Neural cell (in vitro differentiated cells): ENCODE measurements around the gene EFHD1. TPM values are rescaled to one million over a fixed set of nuclear protein-coding genes. Genes with fewer than 3 reads are reported as not detected.

Source experiments
- H2AFZ ChIP-seq: fragments of 200-600, 300-800 bp; sonication (generic), shearing (Covaris generic); 2 replicates; pipeline ENCODE4 v1.6.0; 2014; ENCODE audit warnings: low read depth, mild to moderate bottlenecking, antibody characterized with exemption, low read length, moderate library complexity
- H3F3A ChIP-seq: fragments of 200-600 bp; shearing (Covaris generic); 2 replicates; pipeline ENCODE4 v1.6.1; 2016; ENCODE audit warnings: mild to moderate bottlenecking, moderate library complexity, mixed read lengths, antibody characterized with exemption, low read length; ENCODE audit not compliant: insufficient read depth, poor library complexity, severe bottlenecking
- H3K27ac ChIP-seq: fragments of 200-600, 300-800 bp; sonication (generic), shearing (Covaris generic); 2 replicates; pipeline ENCODE4 v1.5.1; 2014; ENCODE audit warnings: mild to moderate bottlenecking, low read length, moderate library complexity
- H3K27me3 ChIP-seq: fragments of 300-800, 200-600 bp; sonication (generic), shearing (Covaris generic); 2 replicates; pipeline ENCODE4 v1.6.0; 2014; ENCODE audit warnings: mild to moderate bottlenecking, low read depth, low read length, moderate library complexity; ENCODE audit not compliant: insufficient read depth
- H3K36me3 ChIP-seq: fragments of 300-800, 200-600 bp; sonication (generic), shearing (Covaris generic); 2 replicates; pipeline ENCODE4 v1.5.1; 2014; ENCODE audit warnings: mild to moderate bottlenecking, antibody characterized with exemption, low read length, moderate library complexity; ENCODE audit not compliant: insufficient read depth
- H3K4me2 ChIP-seq: fragments of 300-800, 200-600 bp; sonication (generic), shearing (Covaris generic); 2 replicates; pipeline ENCODE4 v1.6.0; 2014; ENCODE audit warnings: mild to moderate bottlenecking, low read length
- H3K4me3 ChIP-seq: fragments of 300-800, 200-600 bp; sonication (generic), shearing (Covaris generic); 2 replicates; pipeline ENCODE4 v1.5.1; 2014; ENCODE audit warnings: mild to moderate bottlenecking, low read length, moderate library complexity
- H3K79me2 ChIP-seq: fragments of 200-600 bp; shearing (Covaris generic); replicated peaks from 2 replicates; pipeline ENCODE4 v1.6.0; 2014; ENCODE audit warnings: mild to moderate bottlenecking, low read length, moderate library complexity; ENCODE audit not compliant: insufficient read depth
- H3K9ac ChIP-seq: fragments of 300-800, 200-600 bp; sonication (generic), shearing (Covaris generic); 2 replicates; pipeline ENCODE4 v1.6.1; 2016; ENCODE audit warnings: mild to moderate bottlenecking, low read length, mixed read lengths
- H3K9me2 ChIP-seq: fragments of 200-600 bp; shearing (Covaris generic); 2 replicates; pipeline ENCODE4 v1.6.1; 2016; ENCODE audit warnings: mild to moderate bottlenecking, low read length, mixed read lengths; ENCODE audit not compliant: insufficient read depth
- H3K9me3 ChIP-seq: fragments of 200-600, 300-800 bp; sonication (generic), shearing (Covaris generic); 2 replicates; pipeline ENCODE4 v1.6.1; 2016; ENCODE audit warnings: mild to moderate bottlenecking, mixed run types, low read length, moderate library complexity, mixed read lengths
- H4K20me1 ChIP-seq: fragments of 200-600 bp; shearing (Covaris generic); 2 replicates; pipeline ENCODE4 v1.6.1; 2016; ENCODE audit warnings: mild to moderate bottlenecking, mixed run types; ENCODE audit not compliant: insufficient read depth
- EP300 ChIP-seq: fragments of 450-650 bp; conservative IDR thresholded peaks from 2 replicates; pipeline ENCODE4 v1.6.1; 2014; ENCODE audit warnings: antibody characterized with exemption, mild to moderate bottlenecking, moderate library complexity; ENCODE audit not compliant: poor library complexity, severe bottlenecking
- EZH2 ChIP-seq: fragments of 200-600, 300-800 bp; shearing (Covaris generic), sonication (generic); IDR thresholded peaks from 2 replicates; pipeline ENCODE4 v1.6.1; 2014; ENCODE audit warnings: antibody characterized with exemption, low read length, borderline replicate concordance, mild to moderate bottlenecking; ENCODE audit not compliant: insufficient read depth, poor library complexity, severe bottlenecking
- MXI1 ChIP-seq: fragments of 450-650 bp; conservative IDR thresholded peaks from 2 replicates; pipeline ENCODE4 v1.6.1; 2014; ENCODE audit warnings: antibody characterized with exemption, mild to moderate bottlenecking; ENCODE audit not compliant: poor library complexity, severe bottlenecking
- POLR2AphosphoS5 ChIP-seq: IDR thresholded peaks from 2 replicates; pipeline ENCODE4 v1.6.1; 2012
- RAD21 ChIP-seq: fragments of 450-650 bp; conservative IDR thresholded peaks from 2 replicates; pipeline ENCODE4 v1.6.1; 2014; ENCODE audit warnings: antibody characterized with exemption, mild to moderate bottlenecking, moderate library complexity
- SMC3 ChIP-seq: fragments of 450-650 bp; conservative IDR thresholded peaks from 2 replicates; pipeline ENCODE4 v1.6.1; 2014; ENCODE audit warnings: antibody characterized with exemption, mild to moderate bottlenecking, moderate library complexity; ENCODE audit not compliant: poor library complexity
- TAF1 ChIP-seq: IDR thresholded peaks from 2 replicates; pipeline ENCODE4 v1.6.1; 2012; ENCODE audit warnings: low read depth
- polyA plus RNA-seq: library from polyadenylated mRNA; depleted of rRNA; stranded (reverse); fragments of >200 nt; gene quantifications from 2 replicates; pipeline ENCODE4 v1.2.3, GENCODE V29; 2014
- TF ChIP-seq, protein P1 (sequence below): IDR thresholded peaks from 2 replicates; pipeline ENCODE4 v1.6.1; 2012; ENCODE audit warnings: borderline replicate concordance
- TF ChIP-seq, protein P2 (sequence below): fragments of 450-650 bp; IDR thresholded peaks from 2 replicates; pipeline ENCODE4 v1.5.1; 2014; ENCODE audit warnings: antibody characterized with exemption, mild to moderate bottlenecking, moderate library complexity; ENCODE audit not compliant: poor library complexity, severe bottlenecking

Gene EFHD1
- polyA plus RNA-seq, 1 donor from 2014 or later, result not detected

DNA sequence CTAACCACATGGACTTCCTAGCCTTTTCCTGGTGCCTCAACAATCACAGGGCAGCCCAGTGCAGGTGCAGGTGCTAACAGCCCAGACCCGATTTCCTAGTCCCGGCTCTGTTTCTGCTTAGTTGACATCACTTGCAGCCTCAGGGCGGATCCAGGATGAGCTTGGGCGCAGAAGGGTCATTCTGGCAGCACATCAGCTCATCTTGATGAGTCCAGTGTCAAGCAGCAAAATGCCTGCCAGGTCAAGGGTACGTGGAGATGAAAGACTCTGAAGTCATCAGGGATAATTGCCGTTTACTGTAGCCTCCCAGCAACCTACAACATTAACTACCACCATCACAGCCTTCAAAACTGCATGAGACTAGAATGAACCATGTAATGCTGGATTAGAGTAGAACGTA lies 39.4 kb upstream of the EFHD1 start:
- no peak overlapping the region for H3K27ac ChIP-seq
- no peak for TF ChIP-seq RAD21
- TF ChIP-seq POLR2AphosphoS5, result no peak
- no peak for TF ChIP-seq EP300
- TF ChIP-seq, protein P1, sequence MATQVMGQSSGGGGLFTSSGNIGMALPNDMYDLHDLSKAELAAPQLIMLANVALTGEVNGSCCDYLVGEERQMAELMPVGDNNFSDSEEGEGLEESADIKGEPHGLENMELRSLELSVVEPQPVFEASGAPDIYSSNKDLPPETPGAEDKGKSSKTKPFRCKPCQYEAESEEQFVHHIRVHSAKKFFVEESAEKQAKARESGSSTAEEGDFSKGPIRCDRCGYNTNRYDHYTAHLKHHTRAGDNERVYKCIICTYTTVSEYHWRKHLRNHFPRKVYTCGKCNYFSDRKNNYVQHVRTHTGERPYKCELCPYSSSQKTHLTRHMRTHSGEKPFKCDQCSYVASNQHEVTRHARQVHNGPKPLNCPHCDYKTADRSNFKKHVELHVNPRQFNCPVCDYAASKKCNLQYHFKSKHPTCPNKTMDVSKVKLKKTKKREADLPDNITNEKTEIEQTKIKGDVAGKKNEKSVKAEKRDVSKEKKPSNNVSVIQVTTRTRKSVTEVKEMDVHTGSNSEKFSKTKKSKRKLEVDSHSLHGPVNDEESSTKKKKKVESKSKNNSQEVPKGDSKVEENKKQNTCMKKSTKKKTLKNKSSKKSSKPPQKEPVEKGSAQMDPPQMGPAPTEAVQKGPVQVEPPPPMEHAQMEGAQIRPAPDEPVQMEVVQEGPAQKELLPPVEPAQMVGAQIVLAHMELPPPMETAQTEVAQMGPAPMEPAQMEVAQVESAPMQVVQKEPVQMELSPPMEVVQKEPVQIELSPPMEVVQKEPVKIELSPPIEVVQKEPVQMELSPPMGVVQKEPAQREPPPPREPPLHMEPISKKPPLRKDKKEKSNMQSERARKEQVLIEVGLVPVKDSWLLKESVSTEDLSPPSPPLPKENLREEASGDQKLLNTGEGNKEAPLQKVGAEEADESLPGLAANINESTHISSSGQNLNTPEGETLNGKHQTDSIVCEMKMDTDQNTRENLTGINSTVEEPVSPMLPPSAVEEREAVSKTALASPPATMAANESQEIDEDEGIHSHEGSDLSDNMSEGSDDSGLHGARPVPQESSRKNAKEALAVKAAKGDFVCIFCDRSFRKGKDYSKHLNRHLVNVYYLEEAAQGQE, result no peak
- no peaks in the 10 kb centered on the region for H3K36me3 ChIP-seq
- no peaks in the 10 kb centered on the region for H3K9me3 ChIP-seq
- H3K9ac ChIP-seq, result no peak overlapping the region
- no peak overlapping the region for H2AFZ ChIP-seq
- no peaks in the 10 kb centered on the region for H3K27me3 ChIP-seq
- H3K79me2 ChIP-seq, result no peaks in the 10 kb centered on the region
- H4K20me1 ChIP-seq, result no peaks in the 10 kb centered on the region
- H3K4me2 ChIP-seq, result no peak overlapping the region
- H3F3A ChIP-seq, result no peaks in the 10 kb centered on the region
- H3K9me2 ChIP-seq, result no peaks in the 10 kb centered on the region
- no peak overlapping the region for H3K4me3 ChIP-seq

DNA sequence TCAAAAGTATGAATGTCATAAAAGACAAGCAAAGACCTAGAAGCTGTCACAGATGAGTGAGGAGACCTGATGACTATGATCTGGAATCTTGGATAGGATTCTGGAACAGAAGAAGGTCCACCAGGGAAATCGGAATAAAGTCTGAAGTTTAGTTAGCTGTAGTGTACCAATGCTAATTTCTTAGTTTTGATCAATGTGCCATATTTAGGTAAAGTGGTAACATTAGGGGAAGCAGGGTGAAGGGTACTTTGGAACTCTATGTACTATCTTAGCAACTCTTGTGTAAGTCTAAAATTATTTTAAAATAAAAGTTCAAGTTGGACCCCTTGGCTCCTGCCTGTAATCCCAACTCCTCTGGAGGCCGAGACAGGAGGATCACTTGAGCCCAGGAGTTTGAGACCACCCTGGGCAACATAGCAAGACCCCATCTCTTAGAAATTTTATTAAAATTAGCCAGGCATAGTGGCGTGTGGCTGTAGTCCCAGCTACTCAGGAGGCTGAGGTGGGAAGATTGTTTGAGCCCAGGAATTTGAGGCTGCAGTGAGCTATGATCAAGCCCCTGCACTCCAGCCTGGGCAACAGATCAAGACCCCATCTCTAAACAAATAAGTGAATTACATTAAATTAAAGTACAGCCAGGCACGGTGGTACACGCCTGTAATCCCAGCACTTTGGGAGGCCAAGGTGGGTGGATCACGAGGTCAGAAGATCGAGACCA lies 35.9 kb upstream of the EFHD1 start:
- no peaks in the 10 kb centered on the region for H3F3A ChIP-seq
- H3K4me2 ChIP-seq, result no peak overlapping the region
- no peaks in the 10 kb centered on the region for H4K20me1 ChIP-seq
- no peak overlapping the region for H3K27ac ChIP-seq
- TF ChIP-seq EZH2, result no peak
- TF ChIP-seq EP300, result no peak
- TF ChIP-seq SMC3, result no peak
- TF ChIP-seq POLR2AphosphoS5, result no peak
- TF ChIP-seq, protein P1, result no peak
- TF ChIP-seq, protein P2, sequence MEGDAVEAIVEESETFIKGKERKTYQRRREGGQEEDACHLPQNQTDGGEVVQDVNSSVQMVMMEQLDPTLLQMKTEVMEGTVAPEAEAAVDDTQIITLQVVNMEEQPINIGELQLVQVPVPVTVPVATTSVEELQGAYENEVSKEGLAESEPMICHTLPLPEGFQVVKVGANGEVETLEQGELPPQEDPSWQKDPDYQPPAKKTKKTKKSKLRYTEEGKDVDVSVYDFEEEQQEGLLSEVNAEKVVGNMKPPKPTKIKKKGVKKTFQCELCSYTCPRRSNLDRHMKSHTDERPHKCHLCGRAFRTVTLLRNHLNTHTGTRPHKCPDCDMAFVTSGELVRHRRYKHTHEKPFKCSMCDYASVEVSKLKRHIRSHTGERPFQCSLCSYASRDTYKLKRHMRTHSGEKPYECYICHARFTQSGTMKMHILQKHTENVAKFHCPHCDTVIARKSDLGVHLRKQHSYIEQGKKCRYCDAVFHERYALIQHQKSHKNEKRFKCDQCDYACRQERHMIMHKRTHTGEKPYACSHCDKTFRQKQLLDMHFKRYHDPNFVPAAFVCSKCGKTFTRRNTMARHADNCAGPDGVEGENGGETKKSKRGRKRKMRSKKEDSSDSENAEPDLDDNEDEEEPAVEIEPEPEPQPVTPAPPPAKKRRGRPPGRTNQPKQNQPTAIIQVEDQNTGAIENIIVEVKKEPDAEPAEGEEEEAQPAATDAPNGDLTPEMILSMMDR, result no peak
- TF ChIP-seq TAF1, result no peak
- TF ChIP-seq RAD21, result no peak
- TF ChIP-seq MXI1, result no peak
- H3K9ac ChIP-seq, result no peak overlapping the region
- H3K9me3 ChIP-seq, result no peaks in the 10 kb centered on the region
- H3K36me3 ChIP-seq, result no peaks in the 10 kb centered on the region
- no peaks in the 10 kb centered on the region for H3K27me3 ChIP-seq
- no peaks in the 10 kb centered on the region for H3K79me2 ChIP-seq
- no peaks in the 10 kb centered on the region for H3K9me2 ChIP-seq
- no peak overlapping the region for H3K4me3 ChIP-seq
- H2AFZ ChIP-seq, result no peak overlapping the region
